NCI-H524 treated with DMSO at 0.1 percent for 48 hours (cell line): Measurements from ENCODE around the gene DAND5.

Experiments used
- DNase-seq: peaks from one replicate; lab custom pipeline; 2025; lab: John Stamatoyannopoulos, UW

The DAND5 gene

GRCh38 chr19:13022859-13023636, 53.7 kb downstream of the DAND5 start:
- no peak for DNase-seq

GRCh38 chr19:13023656-13024055, 54.3 kb downstream of the DAND5 start:
- DNase-seq = no peak
